AG04450 (cell line): ENCODE measurements around the gene SESTD1. TPM values are rescaled to one million over a fixed set of nuclear protein-coding genes. Genes with fewer than 3 reads are reported as not detected.

Source experiments
- CTCF ChIA-PET: fragments of 300-600, 350-600 bp; formaldehyde crosslinking; extraction: SDS; loops from one replicate; lab custom pipeline; 2022; ENCODE audit warnings: antibody characterized with exemption, inconsistent platforms; lab: Charles Lee
- POLR2A ChIA-PET: fragments of 350-600 bp; formaldehyde crosslinking; extraction: SDS; loops from one replicate; lab custom pipeline; 2021; ENCODE audit warnings: antibody characterized with exemption, inconsistent platforms; lab: Yijun Ruan, JAX
- DNase-seq: peaks from one replicate; pipeline ENCODE4 v3.0.0-alpha.2; 2011; ENCODE audit warnings: low read depth, low spot score
- H3K27ac ChIP-seq: one replicate; pipeline ENCODE4 v1.5.1; 2012; ENCODE audit warnings: low read depth, low read length, control low read depth
- H3K27me3 ChIP-seq: one replicate; pipeline ENCODE4 v1.6.0; 2012; ENCODE audit warnings: low read length; ENCODE audit not compliant: control insufficient read depth, insufficient read depth
- H3K4me3 ChIP-seq: 2 replicates; pipeline ENCODE4 v1.5.1; 2011; ENCODE audit warnings: mild to moderate bottlenecking, low read depth, low read length, control low read depth
- H3K9me3 ChIP-seq: 2 replicates; pipeline ENCODE4 v1.5.1; 2012; ENCODE audit warnings: low read length; ENCODE audit not compliant: control insufficient read depth, insufficient read depth
- CTCF ChIP-seq: IDR thresholded peaks from 2 replicates; pipeline ENCODE4 v1.5.1; 2011; ENCODE audit warnings: low read depth, low read length, control low read depth, inconsistent platforms
- polyA plus RNA-seq: library from polyadenylated mRNA; depleted of rRNA; stranded (reverse); fragments of >200 nt; gene quantifications from 2 replicates; pipeline ENCODE4 v1.2.3, GENCODE V29; 2011

The SESTD1 gene
- polyA plus RNA-seq, 1 experiment, result 24.3 TPM

- no peaks in the 10 kb centered on the region for H3K9me3 ChIP-seq
- POLR2A ChIA-PET, result no interaction called here
- DNase-seq, result no peak
- no peak for TF ChIP-seq CTCF
- H3K27ac ChIP-seq, result no peak overlapping the region
- H3K27me3 ChIP-seq, result no peaks in the 10 kb centered on the region
- CTCF ChIA-PET, result no interaction called here
- no peak overlapping the region for H3K4me3 ChIP-seq
Measured at GRCh38 chr2:179140571-179140970, 124.1 kb downstream of the SESTD1 start.

GRCh38 chr2:179139506-179139905, 125.1 kb downstream of the SESTD1 start:
- ChIA-PET POLR2A (no interaction called here), CTCF (no interaction called here)
- no peaks in the 10 kb centered on the region for H3K27me3 ChIP-seq
- no peak for TF ChIP-seq CTCF
- no peak for DNase-seq
- no peak overlapping the region for H3K4me3 ChIP-seq
- H3K9me3 ChIP-seq, result no peaks in the 10 kb centered on the region
- no peak overlapping the region for H3K27ac ChIP-seq

- Histone ChIP-seq H3K27me3 (no peaks in the 10 kb centered on the region), H3K9me3 (no peaks in the 10 kb centered on the region), H3K27ac (no peak overlapping the region), H3K4me3 (no peak overlapping the region)
- DNase-seq, result no peak
- ChIA-PET CTCF (no interaction called here), POLR2A (no interaction called here)
- no peak for TF ChIP-seq CTCF
Measured at GRCh38 chr2:179137200-179137759, 127.4 kb downstream of the SESTD1 start.

GRCh38 chr2:179133016-179133415, 131.6 kb downstream of the SESTD1 start:
- no peak for TF ChIP-seq CTCF
- CTCF ChIA-PET, result no interaction called here
- Histone ChIP-seq H3K27me3 (no peaks in the 10 kb centered on the region), H3K9me3 (no peaks in the 10 kb centered on the region), H3K27ac (no peak overlapping the region), H3K4me3 (no peak overlapping the region)
- no peak for DNase-seq
- POLR2A ChIA-PET, result no interaction called here

GRCh38 chr2:179132076-179132475, 132.6 kb downstream of the SESTD1 start:
- no peak for TF ChIP-seq CTCF
- no peaks in the 10 kb centered on the region for H3K9me3 ChIP-seq
- ChIA-PET POLR2A (no interaction called here), CTCF (no interaction called here)
- no peak overlapping the region for H3K4me3 ChIP-seq
- H3K27me3 ChIP-seq, result no peaks in the 10 kb centered on the region
- DNase-seq, result no peak
- H3K27ac ChIP-seq, result no peak overlapping the region
